GM18505 (cell line): ENCODE results near the gene CEP83.

Experiments used
- ATAC-seq: cut with Tn5 transposase; IDR thresholded peaks from one replicate; pipeline ENCODE4 v1.9.1; 2021; ENCODE audit not compliant: unreplicated experiment
- POLR2A ChIP-seq: IDR thresholded peaks from 4 replicates; pipeline ENCODE4 v1.6.1; 2011; ENCODE audit warnings: borderline replicate concordance; ENCODE audit not compliant: insufficient read depth, insufficient read length; ENCODE audit errors: extremely low read depth

CEP83 gene

GRCh38 chr12:94459728-94460615 is at the start of gene CEP83:
Gene CEP83, minus strand, starts transcription at chr12:94459867. Its CDS starts 47,377 bp downstream, at chr12:94412490.
- peak; percentile 88 for TF ChIP-seq POLR2A
- ATAC-seq, result peak; percentile 95

- ATAC-seq, result no peak
- TF ChIP-seq POLR2A, result no peak
These were observed 49.6 kb upstream of the CEP83 start for GRCh38 chr12:94509317-94509716.

GRCh38 chr12:94507455-94507854 is 47.8 kb upstream of the CEP83 start:
- no peak for TF ChIP-seq POLR2A
- ATAC-seq, result no peak

- no peak for TF ChIP-seq POLR2A
- no peak for ATAC-seq
These were observed 44.7 kb upstream of the CEP83 start for GRCh38 chr12:94504386-94504785.

GRCh38 chr12:94503619-94504018 is 44.0 kb upstream of the CEP83 start:
- no peak for TF ChIP-seq POLR2A
- no peak for ATAC-seq

GRCh38 chr12:94500831-94501567 is 41.3 kb upstream of the CEP83 start:
- no peak for TF ChIP-seq POLR2A

GRCh38 chr12:94498698-94499097 is 39.0 kb upstream of the CEP83 start:
- TF ChIP-seq POLR2A, result no peak
- ATAC-seq, result no peak

More at GRCh38 chr12:94500831-94501567, 41.3 kb upstream of the CEP83 start:
- no peak for ATAC-seq

GRCh38 chr12:94498073-94498472 is 38.4 kb upstream of the CEP83 start:
- ATAC-seq, result no peak
- no peak for TF ChIP-seq POLR2A

GRCh38 chr12:94495445-94496115 is 35.9 kb upstream of the CEP83 start:
- TF ChIP-seq POLR2A, result no peak
- no peak for ATAC-seq

GRCh38 chr12:94491489-94491888 is 31.8 kb upstream of the CEP83 start:
- no peak for ATAC-seq
- TF ChIP-seq POLR2A, result no peak

- peak; percentile 99 for ATAC-seq
- TF ChIP-seq POLR2A, result no peak
These were observed 28.8 kb upstream of the CEP83 start for GRCh38 chr12:94488463-94488862.

GRCh38 chr12:94481734-94482133 is 22.1 kb upstream of the CEP83 start:
- no peak for ATAC-seq
- TF ChIP-seq POLR2A, result no peak

GRCh38 chr12:94469522-94469921 is 9.9 kb upstream of the CEP83 start:
- no peak for TF ChIP-seq POLR2A
- ATAC-seq, result no peak
